ENCODE data around the gene CALHM4.

Gene CALHM4

DNA sequence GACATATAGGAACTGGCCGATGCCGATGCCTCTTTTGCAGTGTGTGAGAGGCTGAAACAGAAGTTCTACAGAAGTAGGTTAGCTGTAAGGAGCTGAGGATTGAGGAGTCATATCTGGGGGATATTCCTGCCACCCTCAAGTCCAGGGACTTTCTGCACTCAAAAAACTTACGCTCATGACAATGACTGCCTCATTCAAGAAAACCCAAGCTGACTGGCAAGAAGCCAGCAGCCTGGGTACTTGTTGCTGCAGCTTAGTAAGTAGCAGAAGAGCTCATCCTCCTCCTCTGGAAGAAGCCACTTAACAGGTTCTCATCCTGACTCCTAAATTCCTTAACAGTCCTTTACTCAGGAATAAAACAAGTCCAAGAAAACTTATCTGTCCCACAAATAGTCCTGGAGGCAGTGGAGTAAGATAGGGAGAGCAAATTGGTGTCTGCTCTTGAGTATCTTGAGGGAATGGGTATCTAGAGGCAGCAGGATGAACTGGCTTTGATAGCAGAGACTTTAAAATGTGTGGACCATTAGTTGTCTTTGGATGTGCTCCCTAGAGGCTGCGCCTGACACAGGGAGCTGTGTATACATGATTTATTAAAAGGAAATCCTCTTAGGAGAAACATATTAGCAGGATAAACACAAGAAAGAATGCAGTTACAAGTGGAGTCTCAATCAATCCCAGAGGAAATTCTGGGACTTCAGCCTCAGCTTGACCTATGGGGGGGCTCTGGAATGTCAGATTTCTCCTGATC lies 34.8 kb upstream of the CALHM4 start:
- Histone ChIP-seq H4K20me1 (ENCODE audit: insufficient read depth, low read length) (no peaks in the 10 kb centered on the region), H3K4me3 (ENCODE audit: low read length) (no peak overlapping the region), H3K36me3 (replicated peaks; ENCODE audit: insufficient read depth, low read length) (no peaks in the 10 kb centered on the region), H2AFZ (ENCODE audit: low read length) (no peak overlapping the region), H3K9ac (ENCODE audit: low read length) (no peak overlapping the region), H3F3A (ENCODE audit: insufficient read depth, low read length) (no peaks in the 10 kb centered on the region), H3K4me1 (ENCODE audit: low read length) (peaks cover 4% of the 10 kb centered on the region; the same call in 1 of the 2 replicates), H3K9me2 (replicated peaks; ENCODE audit: insufficient read depth, low read length) (no peaks in the 10 kb centered on the region), H3K4me2 (ENCODE audit: low read depth, low read length) (no peak overlapping the region), H3K27me3 (replicated peaks; ENCODE audit: insufficient read depth, low read length) (no peaks in the 10 kb centered on the region), H3K27ac (ENCODE audit: low read length) (no peak overlapping the region), H3K9me3 (replicated peaks; ENCODE audit: insufficient read depth, low read length) (no peaks in the 10 kb centered on the region), H3K79me2 (ENCODE audit: low read length) (no peaks in the 10 kb centered on the region)
- TF ChIP-seq CTCF (IDR thresholded peaks at IDR 0.05; ENCODE audit: low read length) = no peak
- no peak for DNase-seq

DNA sequence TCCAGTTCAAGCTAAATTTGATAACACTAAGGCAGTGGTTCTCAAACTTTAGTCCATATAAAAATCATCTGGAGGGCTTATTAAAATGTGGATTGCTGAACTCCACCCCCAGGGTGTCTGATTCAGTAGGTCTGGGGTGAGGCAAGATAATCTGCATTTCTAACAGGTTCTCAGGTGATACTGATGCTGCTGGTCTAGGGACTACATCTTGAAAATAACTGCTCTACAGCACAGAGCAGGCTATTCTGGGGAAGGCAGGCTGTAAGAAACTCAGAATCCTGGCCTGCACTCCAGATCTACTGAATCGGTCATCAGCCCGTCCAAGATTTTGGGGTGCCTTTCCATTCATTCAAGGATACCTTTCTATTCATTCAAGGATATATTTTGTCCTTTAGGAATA lies 30.7 kb upstream of the CALHM4 start:
- no peaks in the 10 kb centered on the region for H3K9me2 ChIP-seq (replicated peaks; ENCODE audit: insufficient read depth, low read length)
- H2AFZ ChIP-seq (ENCODE audit: low read length) = no peak overlapping the region
- no peak for DNase-seq
- no peak for TF ChIP-seq EZH2phosphoT487 (IDR thresholded peaks at IDR 0.05; ENCODE audit: low read length)
- TF ChIP-seq CTCF (IDR thresholded peaks at IDR 0.05; ENCODE audit: low read length) = no peak
- TF ChIP-seq EZH2 (optimal IDR thresholded peaks at IDR 0.05; ENCODE audit: low read depth, low read length) = no peak
- H3K9me3 ChIP-seq (replicated peaks; ENCODE audit: insufficient read depth, low read length) = no peaks in the 10 kb centered on the region
- H3K27ac ChIP-seq (ENCODE audit: low read length) = no peak overlapping the region
- H3K4me3 ChIP-seq (ENCODE audit: low read length) = no peak overlapping the region
- no peaks in the 10 kb centered on the region for H3K79me2 ChIP-seq (ENCODE audit: low read length)
- no peaks in the 10 kb centered on the region for H3K36me3 ChIP-seq (replicated peaks; ENCODE audit: insufficient read depth, low read length)
- H3K27me3 ChIP-seq (replicated peaks; ENCODE audit: insufficient read depth, low read length) = no peaks in the 10 kb centered on the region
- H4K20me1 ChIP-seq (ENCODE audit: insufficient read depth, low read length) = no peaks in the 10 kb centered on the region
- H3K9ac ChIP-seq (ENCODE audit: low read length) = no peak overlapping the region
- H3K4me1 ChIP-seq (ENCODE audit: low read length) = no peaks in the 10 kb centered on the region
- H3K4me2 ChIP-seq (ENCODE audit: low read depth, low read length) = no peak overlapping the region
- no peaks in the 10 kb centered on the region for H3F3A ChIP-seq (ENCODE audit: insufficient read depth, low read length)

DNA sequence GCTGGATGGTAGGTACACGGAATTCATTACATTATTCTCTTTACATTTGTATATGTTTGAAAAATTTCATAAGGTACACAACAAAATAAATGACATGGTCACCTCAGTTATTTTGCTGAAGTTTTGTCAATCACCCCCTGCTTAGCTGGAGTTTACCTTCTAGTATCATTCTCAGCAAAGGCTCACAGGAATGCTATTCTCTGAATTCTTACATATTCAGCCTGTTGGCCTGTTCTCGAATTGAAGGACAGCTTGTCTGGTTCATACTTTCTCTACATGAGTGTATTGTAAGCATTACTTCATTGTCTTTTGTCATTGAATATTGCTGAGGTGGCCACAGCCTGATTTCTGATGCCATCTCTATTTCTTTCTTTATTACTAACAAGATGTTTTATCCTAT lies 29.3 kb upstream of the CALHM4 start:
- H3K36me3 ChIP-seq (replicated peaks; ENCODE audit: insufficient read depth, low read length) = no peaks in the 10 kb centered on the region
- H3K4me1 ChIP-seq (ENCODE audit: low read length) = no peaks in the 10 kb centered on the region
- no peaks in the 10 kb centered on the region for H3K27me3 ChIP-seq (replicated peaks; ENCODE audit: insufficient read depth, low read length)
- no peaks in the 10 kb centered on the region for H3K9me2 ChIP-seq (replicated peaks; ENCODE audit: insufficient read depth, low read length)
- no peak for TF ChIP-seq EZH2 (optimal IDR thresholded peaks at IDR 0.05; ENCODE audit: low read depth, low read length)
- no peak for TF ChIP-seq CTCF (IDR thresholded peaks at IDR 0.05; ENCODE audit: low read length)
- no peak for TF ChIP-seq EZH2phosphoT487 (IDR thresholded peaks at IDR 0.05; ENCODE audit: low read length)
- no peak overlapping the region for H3K4me2 ChIP-seq (ENCODE audit: low read depth, low read length)
- H2AFZ ChIP-seq (ENCODE audit: low read length) = no peak overlapping the region
- H3F3A ChIP-seq (ENCODE audit: insufficient read depth, low read length) = no peaks in the 10 kb centered on the region
- H3K9ac ChIP-seq (ENCODE audit: low read length) = no peak overlapping the region
- no peak for DNase-seq
- no peaks in the 10 kb centered on the region for H4K20me1 ChIP-seq (ENCODE audit: insufficient read depth, low read length)
- H3K27ac ChIP-seq (ENCODE audit: low read length) = no peak overlapping the region
- no peaks in the 10 kb centered on the region for H3K9me3 ChIP-seq (replicated peaks; ENCODE audit: insufficient read depth, low read length)
- no peak overlapping the region for H3K4me3 ChIP-seq (ENCODE audit: low read length)
- H3K79me2 ChIP-seq (ENCODE audit: low read length) = no peaks in the 10 kb centered on the region

Measured in MM.1S (cell line).